GM19099 (cell line): ENCODE data around the gene PTPRS.

ENCODE experiments used
- POLR2A ChIP-seq: IDR thresholded peaks from 3 replicates; pipeline ENCODE4 v1.6.1; 2011; ENCODE audit warnings: low read depth; ENCODE audit not compliant: insufficient read length; ENCODE audit errors: extremely low read depth

PTPRS gene

DNA sequence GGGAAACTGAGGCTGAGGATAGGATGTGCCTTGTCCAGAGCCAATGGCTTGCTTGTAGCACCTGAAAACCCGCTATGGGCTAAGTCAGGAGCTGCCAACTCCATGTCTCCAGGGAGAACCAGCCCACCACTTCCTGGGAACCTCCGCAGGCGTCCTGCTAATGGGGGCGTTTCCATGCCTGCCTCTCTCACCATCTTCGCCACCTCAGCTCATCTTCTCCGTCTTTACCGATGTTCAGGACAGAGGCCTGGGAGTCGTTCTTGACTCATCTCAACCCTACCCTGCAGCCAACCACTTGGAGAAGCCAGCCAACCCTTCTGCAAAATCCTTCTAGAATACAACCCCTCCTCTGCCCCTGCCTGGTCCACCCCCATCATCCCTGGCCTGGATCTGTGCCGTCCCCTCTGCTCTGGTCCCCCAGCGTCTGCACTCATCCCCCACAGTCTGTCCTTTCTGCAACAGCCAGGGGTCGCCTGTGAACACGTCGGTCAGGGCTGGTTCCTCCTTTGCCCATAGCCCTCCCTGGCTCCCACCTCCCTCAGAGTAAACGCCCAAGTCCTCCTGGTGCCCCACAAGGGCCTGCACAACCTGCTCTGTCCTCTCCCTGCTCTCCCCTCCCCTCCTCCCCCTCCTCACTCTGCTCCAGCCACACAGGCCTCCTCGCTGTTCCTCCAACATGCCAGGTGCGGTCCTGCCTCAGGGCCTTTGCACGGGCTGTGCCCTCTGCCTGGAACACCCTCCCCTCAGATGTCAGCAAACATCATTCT is 31.0 kb downstream of the PTPRS start:
- no peak for TF ChIP-seq POLR2A

DNA sequence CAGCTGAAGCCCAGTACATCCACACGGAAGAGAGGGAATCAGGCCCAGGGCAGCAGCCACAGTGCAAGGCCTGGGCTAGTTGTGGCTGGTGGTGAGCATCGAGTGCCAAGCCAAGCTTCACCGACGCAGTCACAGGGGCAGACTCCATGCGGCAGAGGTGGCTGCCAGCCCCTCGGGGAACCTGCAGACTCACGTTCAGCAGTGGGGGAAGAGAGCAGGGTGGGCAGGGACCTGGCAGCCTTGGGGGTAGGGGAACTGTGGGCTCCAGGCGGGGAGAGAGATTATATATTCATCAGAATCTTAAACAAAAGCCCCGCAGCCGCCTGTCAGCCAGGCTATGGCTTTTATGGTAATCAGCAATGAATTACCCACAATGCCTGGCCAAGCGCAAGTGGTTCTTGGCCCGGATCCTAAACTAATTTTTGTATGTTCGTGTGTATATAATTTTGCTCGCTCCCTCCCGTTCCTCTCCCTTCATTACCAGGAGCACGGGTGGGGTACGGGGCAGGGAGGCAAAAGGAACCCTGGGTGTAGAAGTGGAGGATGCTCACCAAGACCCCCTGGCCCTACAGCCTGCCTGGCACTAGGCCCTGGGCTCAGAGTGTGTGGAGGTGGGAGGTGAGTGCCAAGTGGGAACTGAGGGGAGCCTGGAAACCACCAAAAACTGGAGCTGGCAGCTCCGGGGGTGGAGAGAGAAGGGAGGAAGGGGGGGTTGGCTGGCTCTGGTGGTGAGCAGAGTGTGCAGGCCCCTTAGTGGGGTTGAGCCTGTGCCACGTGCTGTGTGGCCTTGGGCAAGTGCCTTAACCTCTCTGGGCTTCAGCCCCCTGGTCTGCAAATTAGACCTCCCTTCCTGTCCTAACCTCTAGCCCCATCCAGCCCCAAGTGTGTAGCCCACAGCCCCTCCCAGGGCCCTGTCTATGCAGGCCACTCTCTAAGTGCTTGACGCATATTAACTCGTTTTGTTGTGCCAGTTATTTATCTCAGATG is 31.9 kb downstream of the PTPRS start:
- TF ChIP-seq POLR2A: no peak

DNA sequence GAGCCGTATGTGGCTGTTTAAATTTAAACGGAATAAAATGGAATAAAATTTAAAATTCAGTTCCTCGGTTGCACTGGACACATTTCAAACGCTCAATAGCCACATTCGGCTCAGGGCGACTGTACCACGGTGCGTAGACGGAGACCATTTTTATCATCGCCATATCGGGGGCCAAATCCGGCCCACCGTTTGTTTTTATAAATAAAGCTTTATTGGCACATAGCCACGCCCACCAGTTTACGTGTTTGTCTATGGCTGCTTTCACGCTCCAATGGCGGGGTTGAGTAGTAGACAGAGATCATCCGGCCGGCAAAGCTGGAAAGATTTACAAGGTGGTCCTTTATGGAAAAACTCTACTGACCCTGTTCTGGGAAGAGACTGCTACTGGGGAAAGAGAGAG is 33.0 kb downstream of the PTPRS start:
- TF ChIP-seq POLR2A: no peak

DNA sequence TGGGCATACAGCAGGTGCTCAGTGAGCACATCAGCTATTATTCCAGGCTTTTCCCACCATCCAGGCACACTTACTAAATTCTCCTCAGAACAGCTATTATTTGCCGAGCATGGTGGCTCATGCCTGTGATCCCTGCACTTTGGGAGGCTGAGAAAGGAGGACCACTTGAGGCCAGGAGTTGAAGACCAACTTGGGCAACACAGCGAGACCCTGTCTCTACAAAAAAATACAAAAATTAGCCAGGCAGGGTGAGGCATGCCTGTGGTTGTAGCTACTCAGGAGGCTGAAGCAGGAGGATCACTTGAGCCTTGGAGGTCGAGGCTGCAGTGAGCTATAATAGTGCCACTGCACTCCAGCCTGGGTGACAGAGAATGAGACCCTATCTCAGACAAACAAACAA is 35.4 kb downstream of the PTPRS start:
- TF ChIP-seq POLR2A: no peak

DNA sequence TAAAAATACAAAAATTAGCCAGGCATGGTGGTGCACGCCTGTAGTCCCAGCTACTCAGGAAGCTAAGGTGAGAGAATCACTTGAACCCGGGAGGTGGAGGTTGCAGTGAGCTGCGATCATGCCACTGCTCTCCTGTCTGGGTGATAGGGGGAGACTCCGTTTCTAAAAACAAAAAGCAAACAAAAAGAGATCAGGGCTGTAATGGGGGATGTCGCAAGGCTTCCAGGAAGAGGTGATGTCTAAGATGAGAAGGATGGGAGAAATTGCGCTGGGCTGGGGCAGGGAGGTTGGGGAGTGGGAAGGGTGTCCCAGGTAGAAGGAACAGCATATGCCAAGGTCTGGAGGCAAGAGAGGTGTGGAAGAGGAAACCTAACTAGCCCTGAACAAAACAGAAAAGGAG is 36.1 kb downstream of the PTPRS start:
- no peak for TF ChIP-seq POLR2A

DNA sequence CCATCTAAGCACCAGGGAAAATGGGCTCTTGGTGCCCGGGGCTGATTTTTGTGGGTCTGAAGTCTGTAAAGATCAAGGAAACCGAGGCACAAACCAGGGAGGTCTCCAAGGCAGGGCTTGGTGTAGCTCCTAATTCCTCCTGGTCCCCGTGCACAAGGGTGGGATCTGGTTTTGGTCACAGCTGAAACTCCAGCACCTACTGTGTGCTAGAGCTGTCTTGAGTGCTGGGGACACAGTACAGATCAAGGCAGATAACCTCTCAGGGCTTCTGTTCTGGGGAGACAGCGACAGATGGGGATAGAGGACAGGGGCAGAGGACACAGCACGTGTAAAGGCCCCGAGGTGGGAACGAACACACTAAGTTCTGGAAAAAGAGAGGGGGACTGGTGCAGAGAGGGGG is 37.4 kb downstream of the PTPRS start:
- TF ChIP-seq POLR2A: no peak

DNA sequence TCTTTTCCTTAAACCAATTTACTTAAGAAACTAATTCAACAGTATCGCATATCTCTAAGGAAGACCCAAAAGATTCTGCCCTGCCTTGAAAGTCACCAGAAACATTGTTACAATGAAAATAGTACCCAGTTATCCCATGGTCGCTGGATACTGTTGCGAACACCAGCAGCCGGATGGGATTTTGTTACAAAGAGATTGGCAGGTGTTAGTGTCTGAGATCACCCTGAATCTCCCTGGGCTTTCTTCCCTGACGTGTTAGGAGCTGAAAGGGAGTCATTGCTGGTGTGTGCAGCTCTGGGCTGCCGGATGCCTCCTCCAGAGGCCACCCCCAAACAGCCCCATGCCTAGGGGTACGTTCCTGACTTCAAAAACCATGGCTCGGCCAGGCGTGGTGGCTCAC is 38.2 kb downstream of the PTPRS start:
- no peak for TF ChIP-seq POLR2A

DNA sequence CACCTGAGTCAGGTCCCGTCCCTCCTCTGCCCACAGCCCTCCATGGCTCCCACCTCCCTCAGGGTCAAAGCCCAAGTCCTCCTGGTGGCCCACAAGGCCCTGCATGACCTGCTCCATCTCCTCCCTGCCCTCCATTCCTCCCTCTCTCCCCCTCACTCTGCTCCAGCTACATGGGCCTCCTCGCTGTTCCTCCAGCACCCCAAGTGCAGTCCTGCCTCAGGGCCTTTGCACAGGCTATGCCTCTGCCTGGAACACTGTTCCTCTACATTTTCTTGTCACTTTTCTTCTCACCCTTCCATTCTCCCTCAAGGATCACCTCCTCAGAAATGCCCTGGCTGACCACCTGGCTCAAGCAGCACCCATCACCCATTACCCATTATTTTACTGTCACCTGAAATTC is 41.5 kb downstream of the PTPRS start:
- TF ChIP-seq POLR2A: no peak

DNA sequence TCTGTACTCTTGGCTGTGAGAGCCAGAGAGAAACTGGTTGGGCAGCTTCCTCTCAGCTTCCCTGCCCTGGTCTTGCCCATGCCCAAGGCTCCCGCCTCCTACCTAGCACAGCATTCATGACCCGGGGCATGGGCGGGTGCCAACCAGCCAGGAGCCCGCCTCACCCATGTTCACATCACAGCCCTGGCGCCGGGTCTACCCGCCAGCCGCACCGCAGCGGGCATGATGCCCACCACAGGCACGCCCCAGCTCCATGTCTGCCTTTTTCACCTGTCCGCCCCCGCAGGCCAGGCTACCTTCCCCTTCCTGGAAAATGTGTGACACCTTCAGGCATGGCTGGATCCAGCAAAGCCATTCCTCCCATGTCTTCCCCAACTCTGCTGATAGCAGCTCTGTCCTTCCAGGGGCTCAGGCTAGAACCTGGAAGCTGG is 42.1 kb downstream of the PTPRS start:
- no peak for TF ChIP-seq POLR2A

DNA sequence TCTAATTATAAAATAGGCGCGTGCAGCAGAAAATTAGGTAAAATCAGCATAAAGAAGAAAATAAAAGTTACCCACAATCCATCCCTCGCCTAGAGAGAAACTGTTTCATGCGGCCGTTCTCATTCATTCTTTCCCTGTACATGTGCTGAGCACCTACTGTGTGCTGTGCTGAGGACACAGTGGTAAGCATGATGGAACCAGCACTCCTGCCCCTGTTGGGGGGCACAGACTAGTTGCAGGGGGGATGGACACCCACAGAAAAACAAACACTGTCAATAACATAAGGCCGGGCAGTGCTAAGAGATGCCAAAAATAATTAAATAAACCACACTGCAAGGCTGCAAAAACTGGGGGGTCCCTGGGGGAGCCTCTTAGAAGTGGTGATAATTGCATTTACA is 43.3 kb downstream of the PTPRS start:
- no peak for TF ChIP-seq POLR2A

DNA sequence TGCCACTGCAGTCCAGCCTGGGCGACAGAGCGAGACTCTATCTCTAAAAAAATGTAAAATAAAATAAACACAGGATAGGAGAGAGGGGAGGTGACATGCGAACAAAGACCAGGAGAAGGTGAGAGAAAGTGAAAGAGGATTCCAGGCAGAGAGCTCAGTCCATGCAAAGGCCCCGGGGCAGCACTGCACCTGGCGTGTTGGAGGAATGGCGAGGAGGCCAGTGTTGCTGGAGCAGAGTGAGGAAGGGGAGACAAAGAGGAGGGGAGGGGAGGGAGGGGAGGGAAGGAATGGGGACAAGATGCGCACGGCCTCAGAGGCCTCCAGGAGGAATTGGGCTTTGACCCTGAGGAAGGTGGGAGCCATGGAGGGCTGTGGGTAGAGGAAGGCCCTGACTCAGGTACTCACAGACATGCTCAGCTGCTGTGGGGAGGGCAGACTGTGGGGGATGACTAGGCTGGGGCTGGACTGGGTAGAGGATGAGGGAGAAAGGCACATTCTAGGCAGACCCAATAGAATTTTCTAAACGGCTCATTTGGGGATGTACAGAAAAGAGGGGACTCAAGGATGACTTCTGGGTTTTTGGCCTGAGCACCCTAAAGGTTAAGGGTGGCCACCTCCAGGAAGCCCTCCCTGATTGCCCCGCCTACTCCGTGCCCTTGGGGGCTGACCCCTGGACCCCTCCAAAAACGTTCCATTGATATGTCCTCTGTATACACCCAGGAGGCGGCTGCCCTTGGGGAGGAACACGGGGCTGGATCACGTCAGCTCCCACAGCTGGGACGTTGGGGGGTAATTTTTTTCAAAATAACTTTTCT is 43.9 kb downstream of the PTPRS start:
- no peak for TF ChIP-seq POLR2A

DNA sequence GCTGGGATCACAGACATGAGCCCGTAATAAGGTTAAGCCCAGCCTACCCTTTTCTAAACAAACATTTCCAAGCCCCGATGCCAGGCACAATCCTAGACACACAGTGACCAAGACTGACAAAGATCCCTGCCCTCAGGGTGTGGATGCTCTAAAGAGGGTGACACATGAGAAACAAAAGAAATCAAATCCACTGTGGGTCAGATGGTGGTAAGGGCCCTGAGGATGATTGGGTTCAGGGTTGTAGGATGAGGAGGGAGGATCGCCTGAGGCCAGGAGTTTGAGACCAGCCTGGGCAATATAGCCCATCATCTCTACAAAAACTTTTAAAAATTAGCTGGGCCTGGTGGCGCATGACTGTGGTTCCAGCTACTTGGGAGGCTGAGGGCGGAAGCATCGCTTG is 44.6 kb downstream of the PTPRS start:
- TF ChIP-seq POLR2A: no peak

DNA sequence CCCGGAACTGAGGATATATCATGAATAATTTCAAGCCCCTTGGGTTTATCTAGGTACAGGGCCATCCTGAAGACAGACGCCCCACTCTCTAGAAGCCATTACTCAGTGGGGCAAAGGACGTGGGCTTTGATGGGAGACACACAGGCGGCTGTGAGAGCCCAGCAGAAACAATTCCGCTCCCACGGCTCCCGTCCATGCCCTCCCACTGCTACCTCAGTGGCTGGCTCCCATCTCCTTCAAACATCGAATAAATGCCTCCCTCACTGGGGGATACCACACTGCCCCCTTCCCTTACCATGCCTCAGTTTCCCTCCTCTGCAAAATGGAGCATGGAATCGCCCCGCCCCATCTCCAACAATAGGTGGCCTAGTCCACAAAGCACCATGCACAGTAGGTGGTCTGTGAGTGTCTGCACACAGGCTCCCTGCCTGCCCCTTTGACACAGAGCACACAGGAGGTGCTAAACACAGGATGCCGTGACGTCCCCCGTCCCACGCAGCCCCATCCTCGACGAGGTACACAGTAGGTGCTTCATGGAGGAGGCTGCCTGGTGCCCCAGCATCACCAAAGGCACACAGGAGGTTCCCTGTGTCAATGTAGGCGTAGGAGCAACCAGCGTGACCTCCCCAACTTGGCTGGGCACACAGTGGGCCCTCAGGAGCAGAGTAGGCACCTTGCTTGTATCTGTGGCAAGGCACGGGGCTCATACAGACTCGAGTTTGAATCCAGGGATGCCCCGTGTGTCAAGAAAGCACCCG is 46.0 kb downstream of the PTPRS start:
- TF ChIP-seq POLR2A: no peak

DNA sequence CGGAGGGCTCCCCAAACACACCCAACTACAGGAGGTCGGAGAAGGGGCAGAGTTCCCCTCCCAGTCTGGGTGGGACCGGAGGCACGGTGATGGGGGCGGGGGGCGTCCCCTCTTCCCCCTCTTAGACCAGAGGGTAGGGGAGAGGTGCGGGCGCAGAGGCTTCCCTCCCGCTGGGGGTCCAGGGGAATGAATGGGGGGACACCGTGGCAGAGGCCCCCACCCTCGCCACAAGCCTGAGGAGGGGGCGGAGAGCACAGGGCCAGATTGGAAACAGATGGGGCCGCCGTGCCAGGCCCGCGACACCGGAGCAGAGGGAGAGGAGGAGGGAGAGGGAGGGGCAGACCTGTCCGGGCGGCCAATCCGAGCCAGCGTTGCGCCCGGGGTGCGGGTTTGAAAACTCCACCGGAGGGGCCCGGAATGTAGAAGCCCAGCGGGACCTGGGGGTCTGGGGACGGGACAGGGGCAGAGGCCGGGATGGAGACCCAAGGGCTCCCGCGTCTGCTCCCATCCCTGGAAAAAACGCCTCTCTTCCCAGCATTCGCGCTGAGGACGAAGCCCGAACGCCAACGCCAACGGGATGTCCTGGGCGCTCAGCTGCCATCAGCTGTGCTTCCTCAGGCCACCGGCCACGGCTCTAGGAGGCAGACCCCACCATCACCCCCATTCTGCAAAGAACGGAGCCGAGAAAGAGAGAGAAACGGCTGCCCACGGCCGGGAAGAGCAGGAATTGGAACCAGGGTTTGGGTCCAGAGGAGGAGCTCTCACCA is 46.8 kb downstream of the PTPRS start:
- no peak for TF ChIP-seq POLR2A
